ENCODE results near the gene FNIP1.

Gene FNIP1

GRCh38 chr5:131825404-131826013 is 28.7 kb upstream of the FNIP1 start:
- no peaks in the 10 kb centered on the region for H3K9me3 ChIP-seq (ENCODE audit: insufficient read depth, low read length, severe bottlenecking)
- no peak overlapping the region for H3K9ac ChIP-seq (ENCODE audit: low read depth, low read length)
- no peak for DNase-seq
- no peak overlapping the region for H2AFZ ChIP-seq (ENCODE audit: low read depth, low read length)
- H3K4me3 ChIP-seq (ENCODE audit: low read depth in 1 of 2, low read length in 2 of 2), result no peak overlapping the region
- no peaks in the 10 kb centered on the region for H3K4me1 ChIP-seq (ENCODE audit: insufficient read depth, low read length)
- no peaks in the 10 kb centered on the region for H3K79me2 ChIP-seq (ENCODE audit: insufficient read depth, low read length)
- H4K20me1 ChIP-seq (ENCODE audit: insufficient read depth, low read length), result no peaks in the 10 kb centered on the region
- H3K27me3 ChIP-seq (ENCODE audit: insufficient read depth, low read length, poor library complexity), result no peaks in the 10 kb centered on the region
- TF ChIP-seq CTCF (IDR thresholded peaks at IDR 0.05; ENCODE audit: borderline replicate concordance, extremely low read depth, low read length, poor library complexity, severe bottlenecking) (no peak), EZH2 (IDR thresholded peaks at IDR 0.05; ENCODE audit: borderline replicate concordance, low read depth, low read length, severe bottlenecking) (no peak)
- H3K27ac ChIP-seq (ENCODE audit: low read length), result no peak overlapping the region
- ATAC-seq (ENCODE audit: insufficient read depth, low read depth), result no peak
- no peaks in the 10 kb centered on the region for H3K36me3 ChIP-seq (ENCODE audit: insufficient read depth, low read length)
- no peak overlapping the region for H3K4me2 ChIP-seq (ENCODE audit: insufficient read depth, low read length)

DNA sequence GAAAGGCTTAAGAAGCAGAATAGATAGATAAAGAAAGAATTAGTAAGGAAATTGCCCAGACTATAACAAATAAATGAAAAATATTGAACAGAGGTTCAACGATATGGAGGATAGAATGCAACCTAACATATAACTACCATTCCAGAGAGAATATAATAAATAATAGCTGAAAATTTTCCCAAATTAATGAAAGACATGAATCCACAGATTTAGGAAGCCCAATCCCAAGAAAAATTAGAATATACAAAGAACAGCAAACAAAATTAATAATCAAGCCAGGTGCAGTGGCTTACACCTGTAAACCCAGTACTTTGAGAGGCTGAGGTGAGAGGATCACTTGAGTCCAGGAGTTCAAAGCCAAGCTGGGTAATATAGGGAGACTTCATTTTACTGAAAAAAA is 27.8 kb upstream of the FNIP1 start:
- Histone ChIP-seq H3K4me1 (ENCODE audit: insufficient read depth, low read length) (no peaks in the 10 kb centered on the region), H3K36me3 (ENCODE audit: insufficient read depth, low read length) (no peaks in the 10 kb centered on the region), H3K27ac (ENCODE audit: low read length) (no peak overlapping the region), H3K9me3 (ENCODE audit: insufficient read depth, low read length, severe bottlenecking) (no peaks in the 10 kb centered on the region), H3K4me3 (ENCODE audit: low read depth in 1 of 2, low read length in 2 of 2) (no peak overlapping the region), H2AFZ (ENCODE audit: low read depth, low read length) (no peak overlapping the region), H3K4me2 (ENCODE audit: insufficient read depth, low read length) (no peak overlapping the region), H4K20me1 (ENCODE audit: insufficient read depth, low read length) (no peaks in the 10 kb centered on the region), H3K9ac (ENCODE audit: low read depth, low read length) (no peak overlapping the region), H3K79me2 (ENCODE audit: insufficient read depth, low read length) (no peaks in the 10 kb centered on the region), H3K27me3 (ENCODE audit: insufficient read depth, low read length, poor library complexity) (no peaks in the 10 kb centered on the region)
- no peak for ATAC-seq (ENCODE audit: insufficient read depth, low read depth)
- TF ChIP-seq EZH2 (IDR thresholded peaks at IDR 0.05; ENCODE audit: borderline replicate concordance, low read depth, low read length, severe bottlenecking) (no peak), CTCF (IDR thresholded peaks at IDR 0.05; ENCODE audit: borderline replicate concordance, extremely low read depth, low read length, poor library complexity, severe bottlenecking) (no peak)
- DNase-seq, result no peak

- no peak for TF ChIP-seq EZH2 (IDR thresholded peaks at IDR 0.05; ENCODE audit: borderline replicate concordance, low read depth, low read length, severe bottlenecking)
- TF ChIP-seq CTCF (IDR thresholded peaks at IDR 0.05; ENCODE audit: borderline replicate concordance, extremely low read depth, low read length, poor library complexity, severe bottlenecking), result no peak
- ATAC-seq (ENCODE audit: insufficient read depth, low read depth) (no peak), DNase-seq (no peak)
- no peak overlapping the region for H3K4me3 ChIP-seq (ENCODE audit: low read depth in 1 of 2, low read length in 2 of 2)
- H3K27ac ChIP-seq (ENCODE audit: low read length), result no peak overlapping the region
- no peaks in the 10 kb centered on the region for H3K9me3 ChIP-seq (ENCODE audit: insufficient read depth, low read length, severe bottlenecking)
- no peak overlapping the region for H3K9ac ChIP-seq (ENCODE audit: low read depth, low read length)
- H3K4me2 ChIP-seq (ENCODE audit: insufficient read depth, low read length), result no peak overlapping the region
- H3K36me3 ChIP-seq (ENCODE audit: insufficient read depth, low read length), result no peaks in the 10 kb centered on the region
- no peaks in the 10 kb centered on the region for H3K27me3 ChIP-seq (ENCODE audit: insufficient read depth, low read length, poor library complexity)
- no peaks in the 10 kb centered on the region for H4K20me1 ChIP-seq (ENCODE audit: insufficient read depth, low read length)
- no peaks in the 10 kb centered on the region for H3K4me1 ChIP-seq (ENCODE audit: insufficient read depth, low read length)
- H2AFZ ChIP-seq (ENCODE audit: low read depth, low read length), result no peak overlapping the region
- no peaks in the 10 kb centered on the region for H3K79me2 ChIP-seq (ENCODE audit: insufficient read depth, low read length)
Measured at GRCh38 chr5:131821221-131821620, 24.4 kb upstream of the FNIP1 start.

Data from DND-41 (cell line).